ENCODE data around the gene ARHGAP44.

ARHGAP44 gene

GRCh38 chr17:12993631-12994030, 204.3 kb downstream of the ARHGAP44 start:
- H3K27ac ChIP-seq, result no peak overlapping the region

GRCh38 chr17:12994341-12995074, 205.2 kb downstream of the ARHGAP44 start:
- TF ChIP-seq ZFX (IDR thresholded peaks at IDR 0.05; ENCODE audit: borderline replicate concordance) (no peak), CTCF (IDR thresholded peaks at IDR 0.05) (no peak)
- no peak overlapping the region for H3K27ac ChIP-seq

More at GRCh38 chr17:12993631-12994030, 204.3 kb downstream of the ARHGAP44 start:
- TF ChIP-seq CTCF (IDR thresholded peaks at IDR 0.05) (no peak), ZFX (IDR thresholded peaks at IDR 0.05; ENCODE audit: borderline replicate concordance) (no peak)

- H3K27ac ChIP-seq, result no peak overlapping the region
- no peak for TF ChIP-seq CTCF (IDR thresholded peaks at IDR 0.05)
- TF ChIP-seq ZFX (IDR thresholded peaks at IDR 0.05; ENCODE audit: borderline replicate concordance), result no peak
These were observed 206.0 kb downstream of the ARHGAP44 start for GRCh38 chr17:12995106-12995895.

GRCh38 chr17:12995896-12996295, 206.6 kb downstream of the ARHGAP44 start:
- H3K27ac ChIP-seq, result no peak overlapping the region
- TF ChIP-seq ZFX (IDR thresholded peaks at IDR 0.05; ENCODE audit: borderline replicate concordance), result no peak

- no peak for TF ChIP-seq CTCF (IDR thresholded peaks at IDR 0.05)
- TF ChIP-seq ZFX (IDR thresholded peaks at IDR 0.05; ENCODE audit: borderline replicate concordance), result no peak
- no peak overlapping the region for H3K27ac ChIP-seq
These were observed 207.1 kb downstream of the ARHGAP44 start for GRCh38 chr17:12996357-12996756.

- no peak overlapping the region for H3K27ac ChIP-seq
- TF ChIP-seq CTCF (IDR thresholded peaks at IDR 0.05) (no peak), ZFX (IDR thresholded peaks at IDR 0.05; ENCODE audit: borderline replicate concordance) (no peak)
These were observed 207.6 kb downstream of the ARHGAP44 start for GRCh38 chr17:12996941-12997340.

- TF ChIP-seq CTCF (IDR thresholded peaks at IDR 0.05), result no peak
- TF ChIP-seq ZFX (IDR thresholded peaks at IDR 0.05; ENCODE audit: borderline replicate concordance), result no peak
- no peak overlapping the region for H3K27ac ChIP-seq
These were observed 209.2 kb downstream of the ARHGAP44 start for GRCh38 chr17:12998461-12998860.

All from 22Rv1 (cell line).